Mammary epithelial cell (primary cell): ENCODE data around the gene ZNF17.

Experiments used
- EZH2 ChIP-seq: IDR thresholded peaks from 2 replicates; pipeline ENCODE4 v1.6.1; 2012; ENCODE audit warnings: low read length, inconsistent platforms, borderline replicate concordance
- TF ChIP-seq, protein P1 (sequence below), 2 donors: IDR thresholded peaks in 1 of 2; conservative IDR thresholded peaks in 1 of 2; 2 replicates each; pipeline ENCODE4 v1.5.1; 2011 to 2012; ENCODE audit warnings: inconsistent platforms in 2 of 2, low read length in 2 of 2, mild to moderate bottlenecking in 2 of 2, control low read depth in 1 of 2, low read depth in 1 of 2; ENCODE audit not compliant: insufficient read depth in 1 of 2; ENCODE audit errors: extremely low read depth in 1 of 2

DNA sequence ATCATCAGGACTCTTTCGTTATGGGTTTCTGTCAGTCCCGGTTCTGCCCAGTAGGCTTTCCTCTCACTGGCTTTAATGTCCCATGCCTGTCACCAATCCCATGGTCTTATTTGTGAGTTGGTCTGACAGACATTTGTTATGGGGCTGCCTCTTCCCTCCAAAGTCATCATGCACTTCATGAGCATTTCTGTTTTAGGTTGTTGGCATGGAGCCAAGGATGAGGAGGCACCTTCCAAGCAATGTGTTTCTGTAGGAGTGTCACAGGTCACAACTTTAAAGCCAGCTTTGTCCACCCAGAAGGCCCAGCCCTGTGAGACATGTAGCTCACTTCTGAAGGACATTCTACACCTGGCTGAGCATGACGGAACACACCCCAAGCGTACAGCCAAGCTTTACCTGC lies 8.5 kb downstream of the ZNF17 start:
- TF ChIP-seq, protein P1, sequence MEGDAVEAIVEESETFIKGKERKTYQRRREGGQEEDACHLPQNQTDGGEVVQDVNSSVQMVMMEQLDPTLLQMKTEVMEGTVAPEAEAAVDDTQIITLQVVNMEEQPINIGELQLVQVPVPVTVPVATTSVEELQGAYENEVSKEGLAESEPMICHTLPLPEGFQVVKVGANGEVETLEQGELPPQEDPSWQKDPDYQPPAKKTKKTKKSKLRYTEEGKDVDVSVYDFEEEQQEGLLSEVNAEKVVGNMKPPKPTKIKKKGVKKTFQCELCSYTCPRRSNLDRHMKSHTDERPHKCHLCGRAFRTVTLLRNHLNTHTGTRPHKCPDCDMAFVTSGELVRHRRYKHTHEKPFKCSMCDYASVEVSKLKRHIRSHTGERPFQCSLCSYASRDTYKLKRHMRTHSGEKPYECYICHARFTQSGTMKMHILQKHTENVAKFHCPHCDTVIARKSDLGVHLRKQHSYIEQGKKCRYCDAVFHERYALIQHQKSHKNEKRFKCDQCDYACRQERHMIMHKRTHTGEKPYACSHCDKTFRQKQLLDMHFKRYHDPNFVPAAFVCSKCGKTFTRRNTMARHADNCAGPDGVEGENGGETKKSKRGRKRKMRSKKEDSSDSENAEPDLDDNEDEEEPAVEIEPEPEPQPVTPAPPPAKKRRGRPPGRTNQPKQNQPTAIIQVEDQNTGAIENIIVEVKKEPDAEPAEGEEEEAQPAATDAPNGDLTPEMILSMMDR (conservative IDR thresholded peaks at IDR 0.05 in 1 of 2, IDR thresholded peaks at IDR 0.05 in 1 of 2; ENCODE audit: extremely low read depth in 1 of 2, insufficient read depth in 1 of 2, low read depth in 1 of 2, low read length in 2 of 2): no peak
- TF ChIP-seq EZH2: no peak
